PC-3 (cell line): Measurements from ENCODE around the gene CSH1.

ENCODE experiments used
- CTCF ChIP-seq: fragments of 300-600 bp; sonication (generic); conservative IDR thresholded peaks from 2 replicates; pipeline ENCODE4 v1.5.1; 2017; ENCODE audit warnings: antibody characterized with exemption, low read depth, mild to moderate bottlenecking, low read length
- EZH2 ChIP-seq: fragments of 300-600 bp; sonication (generic); IDR thresholded peaks from one replicate; pipeline ENCODE4 v1.6.1; 2017; ENCODE audit warnings: antibody characterized with exemption, mild to moderate bottlenecking, low read length; ENCODE audit not compliant: unreplicated experiment
- EZH2phosphoT487 ChIP-seq: fragments of 300-600 bp; sonication (generic); IDR thresholded peaks from 2 replicates; pipeline ENCODE4 v1.6.1; 2018; ENCODE audit warnings: mild to moderate bottlenecking, antibody characterized with exemption, low read length, borderline replicate concordance

DNA sequence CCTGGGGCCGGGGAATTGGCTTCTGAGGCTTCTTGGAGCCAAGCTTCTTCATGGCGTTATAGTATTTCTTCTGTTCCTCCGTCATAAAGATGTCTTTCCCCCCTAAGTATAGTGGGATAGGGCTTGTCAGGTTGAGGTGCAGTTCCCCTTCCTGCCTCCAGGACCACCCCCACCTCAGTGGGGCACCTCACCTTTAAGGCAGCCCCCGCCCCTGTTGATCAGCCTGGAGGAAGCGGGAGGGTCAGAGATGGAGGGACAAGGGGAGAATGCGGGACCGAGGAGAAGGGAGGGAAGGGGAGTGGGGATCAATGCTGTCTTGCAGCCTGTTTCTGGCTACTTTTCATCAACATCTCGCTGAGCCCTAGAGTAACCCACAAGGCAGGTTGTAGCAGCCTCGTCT, 47.4 kb upstream of the CSH1 start:
- TF ChIP-seq CTCF: 0 out of 2 replicates have a peak, but pooled peaks have one; percentile 15
- TF ChIP-seq EZH2: no peak
- no peak for TF ChIP-seq EZH2phosphoT487
